BE2C (cell line): ENCODE measurements around the gene S100A9.

Experiments used
- DNase-seq: peaks from one replicate; pipeline ENCODE4 v3.0.0-alpha.2; 2020
- H3K27me3 ChIP-seq: fragments of 250-450 bp; sonication (Bioruptor Pico); 2 replicates; pipeline ENCODE4 v1.5.1; 2020; ENCODE audit warnings: mild to moderate bottlenecking
- H3K36me3 ChIP-seq: fragments of 250-450 bp; sonication (Bioruptor Pico); 2 replicates; pipeline ENCODE4 v1.5.1; 2020; ENCODE audit warnings: mild to moderate bottlenecking
- H3K4me1 ChIP-seq: fragments of 250-450 bp; sonication (Bioruptor Pico); 2 replicates; pipeline ENCODE4 v1.5.1; 2020
- H3K4me3 ChIP-seq: 2 replicates; pipeline ENCODE4 v1.5.1; 2011; ENCODE audit warnings: low read depth, low read length
- H3K9me3 ChIP-seq: fragments of 250-450 bp; sonication (Bioruptor Pico); 2 replicates; pipeline ENCODE4 v1.5.1; 2020
- CTCF ChIP-seq: IDR thresholded peaks from 2 replicates; pipeline ENCODE4 v1.5.1; 2012; ENCODE audit warnings: mild to moderate bottlenecking, low read depth, low read length

Gene S100A9

GRCh38 chr1:153370146-153370545, 12.5 kb downstream of the S100A9 start:
- Histone ChIP-seq H3K4me1 (no peaks in the 10 kb centered on the region), H3K4me3 (no peak overlapping the region), H3K9me3 (no peaks in the 10 kb centered on the region), H3K36me3 (no peaks in the 10 kb centered on the region), H3K27me3 (peaks cover 19% of the 10 kb centered on the region)
- no peak for DNase-seq
- TF ChIP-seq CTCF, result no peak

- Histone ChIP-seq H3K36me3 (no peaks in the 10 kb centered on the region), H3K9me3 (no peaks in the 10 kb centered on the region), H3K4me3 (no peak overlapping the region), H3K27me3 (peaks cover 21% of the 10 kb centered on the region), H3K4me1 (no peaks in the 10 kb centered on the region)
- TF ChIP-seq CTCF, result no peak
- no peak for DNase-seq
Observed at GRCh38 chr1:153371231-153371630, 13.6 kb downstream of the S100A9 start.

- no peaks in the 10 kb centered on the region for H3K36me3 ChIP-seq
- no peaks in the 10 kb centered on the region for H3K4me1 ChIP-seq
- H3K4me3 ChIP-seq, result no peak overlapping the region
- DNase-seq, result no peak
- peaks cover 25% of the 10 kb centered on the region for H3K27me3 ChIP-seq
- TF ChIP-seq CTCF, result no peak
- H3K9me3 ChIP-seq, result no peaks in the 10 kb centered on the region
Observed at GRCh38 chr1:153372571-153372970, 14.9 kb downstream of the S100A9 start.

GRCh38 chr1:153374071-153374470, 16.4 kb downstream of the S100A9 start:
- no peak overlapping the region for H3K4me3 ChIP-seq
- no peaks in the 10 kb centered on the region for H3K36me3 ChIP-seq
- H3K4me1 ChIP-seq, result no peaks in the 10 kb centered on the region
- H3K9me3 ChIP-seq, result no peaks in the 10 kb centered on the region
- H3K27me3 ChIP-seq, result peaks cover 36% of the 10 kb centered on the region
- no peak for TF ChIP-seq CTCF
- DNase-seq, result no peak

GRCh38 chr1:153375511-153375910, 17.9 kb downstream of the S100A9 start, which contains the start of gene S100A12:
Gene S100A12, minus strand, starts transcription at chr1:153375621. Its CDS starts 1,029 bp downstream, at chr1:153374592.
- no peak for DNase-seq

GRCh38 chr1:153379591-153379990, 21.9 kb downstream of the S100A9 start:
- Histone ChIP-seq H3K4me1 (no peaks in the 10 kb centered on the region), H3K27me3 (peaks cover 27% of the 10 kb centered on the region), H3K36me3 (no peaks in the 10 kb centered on the region), H3K4me3 (no peak overlapping the region), H3K9me3 (no peaks in the 10 kb centered on the region; the same call in 1 of the 2 replicates)
- no peak for TF ChIP-seq CTCF
- DNase-seq, result no peak

More at GRCh38 chr1:153375511-153375910, 17.9 kb downstream of the S100A9 start, which contains the start of gene S100A12:
- no peaks in the 10 kb centered on the region for H3K36me3 ChIP-seq
- H3K27me3 ChIP-seq, result peaks cover 35% of the 10 kb centered on the region
- H3K4me1 ChIP-seq, result no peaks in the 10 kb centered on the region
- no peak for TF ChIP-seq CTCF
- H3K4me3 ChIP-seq, result no peak within 1 kb of the TSS
- H3K9me3 ChIP-seq, result no peaks in the 10 kb centered on the region; the same call in 1 of the 2 replicates
